HAP-1 (cell line): ENCODE data around the gene OSTC.
A peak's percentile ranks its signal among the peaks of the same experiment; 100 is the strongest.

Experiments
- DNase-seq, 2 experiments: peaks; one replicate each; pipeline ENCODE4 v3.0.0-alpha.2; 2016 to 2020; ENCODE audit warnings: low spot score in 2 of 2
- H3K27me3 ChIP-seq: fragments of 250-450 bp; sonication (Bioruptor Pico); 2 replicates; pipeline ENCODE4 v1.5.1; 2020; ENCODE audit warnings: low read depth, mild to moderate bottlenecking, moderate library complexity
- H3K36me3 ChIP-seq: fragments of 250-450 bp; sonication (Bioruptor Pico); replicated peaks from 2 replicates; pipeline ENCODE4 v1.5.1; 2020; ENCODE audit warnings: mild to moderate bottlenecking
- H3K4me1 ChIP-seq: fragments of 250-450 bp; sonication (Bioruptor Pico); 2 replicates; pipeline ENCODE4 v1.5.1; 2020; ENCODE audit warnings: mild to moderate bottlenecking
- H3K4me3 ChIP-seq: fragments of 250-450 bp; sonication (Bioruptor Pico); 2 replicates; pipeline ENCODE4 v1.5.1; 2020; ENCODE audit warnings: mild to moderate bottlenecking, moderate library complexity
- H3K9me3 ChIP-seq: fragments of 250-450 bp; sonication (Bioruptor Pico); 2 replicates; pipeline ENCODE4 v1.5.1; 2020; ENCODE audit warnings: mild to moderate bottlenecking, moderate library complexity
- in situ Hi-C: fragments of 300-500 bp; cut with MboI; formaldehyde crosslinking; loops from 3 replicates; pipeline ENCODE4 v1.14.3; 2020; ENCODE audit warnings: low sequenced_read_pairs, inconsistent platforms, mixed read lengths

The OSTC gene

DNA sequence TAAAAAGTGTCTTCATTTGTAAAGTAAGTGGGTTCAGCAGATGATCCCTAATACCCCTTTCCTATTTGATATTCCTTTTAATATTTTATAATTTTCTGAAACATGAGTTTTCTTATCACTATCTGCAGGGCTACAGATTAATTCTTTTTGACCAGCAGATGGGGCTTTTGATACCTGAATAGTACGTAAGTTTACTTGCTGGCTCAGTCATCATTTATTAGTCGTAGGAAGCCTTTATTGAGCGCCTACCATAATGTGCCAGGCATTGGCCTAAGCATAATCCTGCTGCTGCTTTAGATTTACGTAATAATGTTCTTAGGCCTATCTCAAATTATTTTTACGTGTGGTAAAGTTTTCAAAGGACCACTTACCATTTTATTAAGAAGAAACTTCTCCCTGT lies 33.1 kb downstream of the OSTC start:
- no peaks in the 10 kb centered on the region for H3K9me3 ChIP-seq
- DNase-seq, result peak; percentile 46 to 77
- no peaks in the 10 kb centered on the region for H3K36me3 ChIP-seq
- H3K27me3 ChIP-seq, result no peaks in the 10 kb centered on the region
- in situ Hi-C loops, result no loop called here
- no peak overlapping the region for H3K4me3 ChIP-seq
- peaks cover 5% of the 10 kb centered on the region for H3K4me1 ChIP-seq

DNA sequence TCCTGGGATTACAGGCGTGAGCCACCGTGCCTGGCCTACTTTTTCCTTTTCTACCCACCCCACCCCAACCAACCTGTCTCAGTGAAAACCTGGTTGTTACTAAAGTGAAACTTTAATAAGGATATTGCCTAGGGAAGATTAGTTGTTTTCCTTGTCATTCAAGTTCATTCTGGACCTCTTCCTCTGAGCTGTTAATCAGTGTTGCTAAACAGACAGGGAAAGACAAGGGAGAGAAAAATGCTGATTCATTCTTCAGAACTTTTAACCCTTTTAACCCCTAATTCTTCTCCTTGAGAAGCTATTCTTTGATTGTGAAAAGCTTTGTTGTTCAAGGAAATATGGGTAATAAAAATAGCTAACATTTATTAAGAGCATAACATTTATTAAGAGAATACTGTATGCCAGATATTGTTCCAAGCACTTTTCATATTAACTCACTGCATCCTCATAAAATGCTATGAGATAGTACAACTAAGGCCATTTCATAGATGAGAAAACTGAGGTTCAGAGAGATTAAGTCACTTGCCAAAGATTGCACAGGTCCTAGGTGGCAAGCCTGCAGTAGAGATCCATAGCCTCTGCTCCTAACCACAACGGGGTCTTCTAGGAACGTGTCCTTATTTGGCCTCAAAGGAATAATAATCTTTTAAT lies 34.8 kb downstream of the OSTC start:
- H3K9me3 ChIP-seq, result no peaks in the 10 kb centered on the region
- no peaks in the 10 kb centered on the region for H3K36me3 ChIP-seq
- in situ Hi-C loops, result no loop called here
- H3K4me3 ChIP-seq, result no peak overlapping the region
- H3K4me1 ChIP-seq, result peaks cover 5% of the 10 kb centered on the region
- DNase-seq, result no peak
- H3K27me3 ChIP-seq, result no peaks in the 10 kb centered on the region

DNA sequence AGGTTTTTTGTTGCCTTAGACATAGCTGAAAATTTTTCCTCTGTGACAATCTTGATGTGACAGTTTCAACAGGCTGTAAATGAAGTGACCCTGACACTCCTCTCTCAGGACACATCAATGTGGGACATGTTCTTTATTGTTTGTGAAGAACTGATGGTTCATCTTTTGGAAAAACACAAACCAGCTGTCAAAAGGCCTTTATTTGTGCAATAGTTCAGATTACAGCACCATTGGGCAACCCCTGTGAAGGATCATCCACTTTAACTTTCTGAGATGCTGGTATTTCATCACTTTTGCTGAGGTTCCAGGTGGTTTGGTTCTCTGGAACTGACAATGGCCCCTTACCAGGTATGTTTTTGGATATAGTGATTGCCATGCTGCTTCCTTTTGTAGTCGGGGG lies 40.3 kb downstream of the OSTC start:
- Histone ChIP-seq H3K9me3 (no peaks in the 10 kb centered on the region), H3K36me3 (no peaks in the 10 kb centered on the region), H3K27me3 (no peaks in the 10 kb centered on the region), H3K4me3 (no peak overlapping the region), H3K4me1 (no peaks in the 10 kb centered on the region)
- in situ Hi-C loops, result no loop called here
- DNase-seq, result no peak

DNA sequence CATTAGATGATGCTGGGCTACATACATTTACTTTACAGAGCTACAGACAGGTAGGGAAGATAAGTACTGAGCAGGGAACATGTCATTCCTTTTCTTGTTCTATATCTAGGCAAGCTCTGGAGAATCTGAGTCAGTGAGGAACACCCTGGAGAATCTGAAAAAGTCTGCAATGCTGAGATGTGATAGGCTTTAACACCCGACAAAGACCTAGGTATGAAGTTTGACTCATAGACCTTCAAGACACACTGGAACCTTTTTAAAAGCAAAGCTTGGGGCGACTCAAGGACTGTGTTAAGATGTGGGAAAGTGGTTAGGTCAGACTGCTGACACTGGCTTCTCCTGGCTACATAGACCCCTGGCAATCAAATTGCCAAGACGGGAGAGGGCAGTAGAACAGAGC lies 42.8 kb downstream of the OSTC start:
- DNase-seq, result no peak
- Histone ChIP-seq H3K4me1 (peaks cover 2% of the 10 kb centered on the region; the same call in 1 of the 2 replicates), H3K4me3 (no peak overlapping the region), H3K27me3 (no peaks in the 10 kb centered on the region), H3K9me3 (no peaks in the 10 kb centered on the region), H3K36me3 (no peaks in the 10 kb centered on the region)
- in situ Hi-C loops, result no loop called here

DNA sequence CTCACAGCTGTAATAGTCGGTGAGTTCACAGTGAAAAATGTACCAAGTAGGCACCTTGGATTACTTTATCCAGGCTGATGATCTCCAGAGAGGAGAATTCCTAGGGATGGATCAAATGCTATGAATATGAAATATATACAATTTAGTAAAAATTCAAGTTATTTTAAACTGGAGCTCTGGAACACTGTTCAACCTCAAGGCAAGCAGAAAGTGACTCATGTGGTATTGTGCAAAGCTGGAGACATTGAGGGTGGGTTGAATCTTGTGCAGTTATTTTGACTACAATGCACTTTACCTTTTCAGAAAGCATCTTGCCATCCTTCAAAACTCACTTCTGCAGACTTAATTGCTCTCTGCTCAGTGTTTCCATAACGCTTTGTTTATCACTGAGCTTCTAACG lies 43.4 kb downstream of the OSTC start:
- in situ Hi-C loops, result no loop called here

DNA sequence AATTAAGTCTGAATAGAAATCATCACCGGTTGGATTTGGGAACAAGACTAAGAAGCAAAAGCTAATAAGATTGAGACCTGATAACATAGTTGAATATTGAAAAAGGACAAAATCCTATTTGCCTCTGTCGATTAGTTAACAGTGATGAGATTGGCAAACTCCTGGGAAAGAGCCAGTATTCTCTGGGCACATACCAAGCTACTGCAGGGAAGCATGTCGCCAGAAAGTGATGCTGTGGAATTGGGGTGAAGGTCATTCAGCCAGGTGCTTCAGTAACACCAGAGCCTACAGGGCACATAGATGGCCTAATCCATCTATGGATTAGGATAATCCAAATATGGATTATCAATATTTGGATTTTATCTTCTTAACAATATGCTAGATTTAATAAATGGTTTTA lies 44.0 kb downstream of the OSTC start:
- in situ Hi-C loops, result no loop called here
- no peak for DNase-seq
- H3K27me3 ChIP-seq, result no peaks in the 10 kb centered on the region

More for the DNA sequence above, 43.4 kb downstream of the OSTC start:
- Histone ChIP-seq H3K36me3 (no peaks in the 10 kb centered on the region), H3K27me3 (no peaks in the 10 kb centered on the region), H3K4me3 (no peak overlapping the region), H3K9me3 (no peaks in the 10 kb centered on the region), H3K4me1 (peaks cover 2% of the 10 kb centered on the region; the same call in 1 of the 2 replicates)
- DNase-seq, result no peak

DNA sequence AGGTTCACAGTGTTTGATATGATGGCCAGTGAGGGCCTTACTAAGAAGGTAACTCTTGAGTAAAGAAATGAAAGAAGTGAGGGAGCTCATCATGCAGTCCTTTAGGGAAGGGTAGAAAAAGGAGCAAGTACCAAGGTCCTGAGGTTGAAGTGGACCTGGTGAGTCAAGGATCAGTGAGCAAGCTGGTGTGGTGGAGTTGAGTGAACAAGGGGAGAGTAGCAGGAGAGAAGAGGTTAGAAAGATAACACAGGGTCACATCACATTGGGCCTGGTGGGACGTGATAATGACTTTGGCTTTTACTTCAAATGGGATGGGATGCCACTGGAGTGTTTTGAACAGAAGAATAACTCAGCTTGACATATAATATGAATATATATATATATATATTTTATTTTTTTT lies 44.7 kb downstream of the OSTC start:
- Histone ChIP-seq H3K9me3 (no peaks in the 10 kb centered on the region), H3K4me1 (peaks cover 2% of the 10 kb centered on the region; the same call in 1 of the 2 replicates), H3K36me3 (no peaks in the 10 kb centered on the region), H3K27me3 (no peaks in the 10 kb centered on the region), H3K4me3 (no peak overlapping the region)
- DNase-seq, result no peak
- in situ Hi-C loops, result no loop called here

More for the DNA sequence above, 44.0 kb downstream of the OSTC start:
- Histone ChIP-seq H3K36me3 (no peaks in the 10 kb centered on the region), H3K4me1 (peaks cover 2% of the 10 kb centered on the region; the same call in 1 of the 2 replicates), H3K9me3 (no peaks in the 10 kb centered on the region), H3K4me3 (no peak overlapping the region)

DNA sequence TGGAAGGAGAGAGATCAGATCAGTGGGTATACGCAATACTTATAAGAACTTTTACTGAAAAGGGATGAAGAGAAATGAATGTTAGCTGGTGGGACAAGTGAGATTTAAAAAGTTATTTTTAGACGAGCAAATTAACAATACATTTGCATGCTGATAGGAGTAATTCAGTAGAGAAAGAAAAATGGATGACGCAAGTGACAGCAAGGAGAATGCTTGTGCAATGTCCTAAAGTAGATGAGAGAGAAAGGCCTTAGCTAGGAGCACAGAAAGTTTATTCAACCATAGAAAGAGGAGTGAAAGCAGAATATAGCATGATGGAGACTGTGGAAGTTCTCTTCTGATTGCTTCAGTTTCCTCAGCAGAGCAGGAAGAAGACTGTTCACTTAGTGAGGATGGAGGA lies 45.8 kb downstream of the OSTC start:
- Histone ChIP-seq H3K27me3 (no peaks in the 10 kb centered on the region), H3K4me1 (peaks cover 2% of the 10 kb centered on the region; the same call in 1 of the 2 replicates), H3K9me3 (no peaks in the 10 kb centered on the region), H3K4me3 (no peak overlapping the region), H3K36me3 (no peaks in the 10 kb centered on the region)
- no peak for DNase-seq
- in situ Hi-C loops, result no loop called here

DNA sequence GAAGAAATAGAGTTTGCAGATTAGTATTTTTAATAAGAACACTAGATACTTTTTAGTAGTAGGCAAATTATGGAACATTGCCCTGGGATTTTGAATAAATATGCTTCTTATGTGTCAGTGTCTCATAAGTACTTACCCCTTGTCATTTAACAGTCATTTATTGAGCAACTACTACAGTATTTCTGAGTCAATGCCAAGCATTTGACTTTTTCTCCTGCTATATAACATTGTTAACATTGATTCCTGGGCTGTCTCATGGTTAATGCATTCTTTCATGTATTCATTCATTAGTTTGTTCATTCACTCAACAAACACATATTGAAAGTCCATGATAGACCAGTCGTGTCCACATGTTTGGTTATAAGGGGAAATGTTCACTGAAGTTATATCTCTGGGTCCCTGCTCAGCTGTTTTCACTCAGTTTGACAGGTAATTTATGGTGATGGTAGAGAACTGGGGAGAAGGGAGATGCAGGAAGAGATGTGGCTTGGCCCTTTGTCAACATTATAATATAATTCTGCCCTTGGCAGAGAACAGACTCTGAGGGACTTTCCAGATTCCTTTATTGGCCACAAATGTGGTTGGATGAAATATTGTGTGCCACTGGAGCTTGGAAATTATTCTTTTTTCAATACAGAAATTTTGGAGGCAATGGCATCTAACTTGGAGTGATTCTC lies 49.8 kb downstream of the OSTC start:
- H3K4me1 ChIP-seq, result peaks cover 2% of the 10 kb centered on the region; the same call in 1 of the 2 replicates
- in situ Hi-C loops, result no loop called here
- no peaks in the 10 kb centered on the region for H3K36me3 ChIP-seq
- no peaks in the 10 kb centered on the region for H3K27me3 ChIP-seq
- H3K9me3 ChIP-seq, result no peaks in the 10 kb centered on the region
- H3K4me3 ChIP-seq, result no peak overlapping the region
- DNase-seq, result no peak

DNA sequence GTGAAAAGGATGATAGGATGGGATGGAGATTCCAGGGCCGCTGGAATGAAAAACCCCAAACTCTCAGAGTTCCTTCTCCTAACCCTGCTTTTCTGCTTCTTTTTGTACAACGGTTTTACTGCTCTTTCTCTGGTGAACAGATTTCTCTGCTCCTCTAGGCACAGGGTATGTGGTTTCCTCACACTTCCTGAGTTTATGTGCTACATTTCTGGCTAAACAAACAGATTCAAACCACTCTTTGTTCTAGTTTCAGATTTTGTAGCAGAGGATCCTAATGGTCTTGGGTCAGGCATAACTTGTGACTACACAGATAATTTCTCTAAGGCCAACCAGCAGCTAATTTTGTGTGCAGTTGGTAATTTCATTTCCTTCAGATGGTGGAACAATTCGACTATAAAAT lies 52.6 kb downstream of the OSTC start:
- Histone ChIP-seq H3K36me3 (no peaks in the 10 kb centered on the region), H3K27me3 (no peaks in the 10 kb centered on the region), H3K9me3 (no peaks in the 10 kb centered on the region), H3K4me3 (no peak overlapping the region), H3K4me1 (no peaks in the 10 kb centered on the region)
- no peak for DNase-seq
- in situ Hi-C loops, result no loop called here

DNA sequence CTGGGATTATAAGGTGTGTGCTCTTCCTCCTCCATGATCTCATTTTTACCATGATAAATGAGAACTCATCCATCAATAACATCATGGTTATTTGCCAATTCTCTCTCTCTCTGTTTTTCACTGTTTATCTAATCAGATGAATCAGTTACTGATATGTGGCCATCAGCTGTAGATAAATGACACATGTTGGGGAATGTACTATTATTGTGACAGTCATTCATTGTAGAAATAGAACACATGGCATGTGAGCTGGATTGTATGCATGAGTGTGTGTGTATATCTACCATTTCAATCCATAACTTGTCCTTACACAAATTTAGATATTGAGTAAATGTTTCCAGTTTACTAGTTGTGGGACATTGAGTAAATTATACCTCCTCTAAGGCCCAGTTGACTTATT lies 53.0 kb downstream of the OSTC start:
- Histone ChIP-seq H3K4me1 (no peaks in the 10 kb centered on the region), H3K27me3 (no peaks in the 10 kb centered on the region), H3K36me3 (no peaks in the 10 kb centered on the region), H3K9me3 (no peaks in the 10 kb centered on the region), H3K4me3 (no peak overlapping the region)
- DNase-seq, result no peak
- in situ Hi-C loops, result no loop called here

DNA sequence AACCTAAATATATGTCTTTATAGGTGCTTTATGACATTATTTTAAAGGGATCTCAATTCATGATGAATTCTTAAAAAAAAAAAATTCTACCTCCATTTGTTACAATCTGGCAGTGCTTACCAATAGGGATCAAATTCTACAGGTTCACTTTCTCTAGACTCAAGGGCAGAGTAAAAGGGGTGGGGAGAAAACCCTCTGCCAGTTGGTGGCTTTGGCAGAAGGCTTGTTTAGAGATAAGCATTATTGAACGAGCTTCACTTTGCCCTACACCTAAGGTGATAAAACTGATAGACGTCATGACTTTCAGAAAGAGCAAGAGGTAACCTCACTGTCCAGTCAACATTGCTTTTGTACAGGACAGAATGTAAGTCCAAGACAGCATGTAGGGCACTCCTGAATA lies 53.6 kb downstream of the OSTC start:
- no peak overlapping the region for H3K4me3 ChIP-seq
- no peaks in the 10 kb centered on the region for H3K9me3 ChIP-seq
- no peaks in the 10 kb centered on the region for H3K36me3 ChIP-seq
- no peaks in the 10 kb centered on the region for H3K4me1 ChIP-seq
- in situ Hi-C loops, result no loop called here
- H3K27me3 ChIP-seq, result no peaks in the 10 kb centered on the region
- DNase-seq, result no peak

DNA sequence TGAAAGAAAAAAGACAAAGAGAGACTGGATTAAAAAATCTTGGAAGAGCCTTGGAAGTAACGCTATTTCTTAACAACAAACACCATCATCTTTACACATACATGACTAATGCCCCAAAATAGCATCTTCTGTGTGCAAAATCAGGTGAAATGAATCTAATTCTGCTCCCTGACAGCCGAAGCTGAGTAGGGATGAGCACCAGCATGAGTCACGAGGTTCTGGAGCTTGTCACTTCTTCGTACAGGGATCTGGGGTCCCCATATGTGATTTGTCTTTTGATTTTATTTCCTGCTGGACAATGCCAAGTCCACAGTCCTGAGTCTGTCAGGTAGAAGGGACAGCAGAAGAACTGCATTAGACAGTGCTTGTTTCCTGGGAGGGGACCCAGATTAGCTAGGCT lies 55.9 kb downstream of the OSTC start:
- in situ Hi-C loops, result no loop called here

DNA sequence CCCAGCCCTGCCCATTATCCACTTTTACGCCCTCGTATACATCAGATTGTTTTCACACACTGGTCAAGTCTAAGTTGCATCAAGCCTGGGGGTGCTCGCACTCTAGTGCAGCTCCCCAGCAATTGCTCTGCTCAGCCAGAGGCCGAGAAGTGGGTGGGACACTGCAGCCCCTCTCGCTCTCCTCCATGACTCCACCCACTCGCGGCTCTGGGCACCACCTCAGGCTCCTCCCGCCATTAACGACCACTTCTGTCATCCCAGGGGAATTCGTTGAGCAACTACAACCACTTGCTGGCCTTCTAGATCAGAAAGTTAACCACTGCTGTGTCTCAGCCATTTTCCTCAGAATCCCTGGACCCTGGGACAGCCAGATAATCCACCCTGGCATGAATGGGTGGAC lies 58.8 kb downstream of the OSTC start:
- no peaks in the 10 kb centered on the region for H3K9me3 ChIP-seq
- H3K27me3 ChIP-seq, result no peaks in the 10 kb centered on the region
- no peak for DNase-seq
- no peaks in the 10 kb centered on the region for H3K36me3 ChIP-seq
- no peak overlapping the region for H3K4me3 ChIP-seq
- in situ Hi-C loops, result no loop called here
- no peaks in the 10 kb centered on the region for H3K4me1 ChIP-seq

More for the DNA sequence above, 55.9 kb downstream of the OSTC start:
- Histone ChIP-seq H3K4me3 (no peak overlapping the region), H3K27me3 (no peaks in the 10 kb centered on the region), H3K9me3 (no peaks in the 10 kb centered on the region), H3K36me3 (no peaks in the 10 kb centered on the region), H3K4me1 (no peaks in the 10 kb centered on the region)
- DNase-seq, result no peak
